HG03103 (cell line): Measurements from ENCODE around the gene MTHFD2L.
A peak's percentile ranks its signal among the peaks of the same experiment; 100 is the strongest.

Experiments used
- ATAC-seq: cut with Tn5 transposase; IDR thresholded peaks from one replicate; pipeline ENCODE4 v1.9.1; 2021; ENCODE audit warnings: low read depth; ENCODE audit not compliant: unreplicated experiment

MTHFD2L gene

DNA sequence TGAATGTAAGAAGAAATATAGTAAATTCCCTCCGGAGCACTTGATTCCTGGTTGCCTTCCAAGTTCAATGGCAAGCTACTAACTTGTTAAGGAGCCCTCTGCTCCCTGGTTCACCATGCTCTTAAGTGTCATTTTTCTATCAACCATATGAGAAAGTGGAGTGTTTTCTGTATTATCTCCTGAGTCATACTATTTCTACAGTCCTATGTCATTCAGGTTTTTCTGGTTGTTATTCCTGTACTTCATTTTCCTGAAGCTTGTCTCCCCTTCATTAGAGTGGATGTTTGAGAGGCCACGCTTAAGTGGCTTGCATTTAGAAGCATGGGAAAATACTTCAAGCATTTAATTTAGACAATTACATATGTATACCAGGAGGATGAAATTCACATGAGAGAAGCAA, 135.6 kb downstream of the MTHFD2L start:
- no peak for ATAC-seq

DNA sequence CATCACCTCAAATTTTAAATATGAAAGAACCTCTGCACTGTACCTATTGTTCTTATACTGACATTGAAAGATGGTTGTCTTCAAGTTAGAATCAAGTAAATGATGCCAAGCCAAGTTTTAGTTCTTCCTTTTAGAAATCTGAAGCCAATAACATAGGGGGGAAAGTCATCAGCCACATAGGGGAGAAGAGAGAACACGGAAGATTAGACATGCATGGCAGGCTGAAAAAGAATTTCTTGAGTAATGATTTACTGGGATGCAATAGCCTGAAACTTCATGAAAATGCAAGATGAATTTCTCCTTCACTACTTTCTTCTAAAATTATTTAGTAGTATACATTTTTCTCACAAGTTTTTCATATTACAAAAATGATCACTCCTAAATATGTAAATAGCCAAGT, 136.8 kb downstream of the MTHFD2L start:
- ATAC-seq, result no peak

DNA sequence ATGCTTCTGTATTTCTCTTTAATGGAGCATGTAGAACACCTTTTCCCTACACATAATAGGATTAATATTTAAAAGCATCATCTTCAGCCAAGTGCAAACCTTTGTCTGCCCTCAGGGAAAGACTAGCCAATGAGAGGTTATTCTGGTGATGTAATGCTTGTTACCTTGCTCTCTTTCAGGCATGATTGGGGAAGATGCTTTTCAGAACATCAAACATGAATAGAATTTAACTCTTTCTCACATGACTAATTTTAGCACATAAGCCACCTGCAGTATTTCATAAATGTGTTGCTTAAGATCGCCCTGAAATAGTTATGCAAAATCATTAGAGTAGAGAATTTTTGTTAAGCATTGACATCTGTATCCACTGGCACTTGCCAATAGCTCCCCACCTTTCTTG, 139.6 kb downstream of the MTHFD2L start:
- no peak for ATAC-seq

DNA sequence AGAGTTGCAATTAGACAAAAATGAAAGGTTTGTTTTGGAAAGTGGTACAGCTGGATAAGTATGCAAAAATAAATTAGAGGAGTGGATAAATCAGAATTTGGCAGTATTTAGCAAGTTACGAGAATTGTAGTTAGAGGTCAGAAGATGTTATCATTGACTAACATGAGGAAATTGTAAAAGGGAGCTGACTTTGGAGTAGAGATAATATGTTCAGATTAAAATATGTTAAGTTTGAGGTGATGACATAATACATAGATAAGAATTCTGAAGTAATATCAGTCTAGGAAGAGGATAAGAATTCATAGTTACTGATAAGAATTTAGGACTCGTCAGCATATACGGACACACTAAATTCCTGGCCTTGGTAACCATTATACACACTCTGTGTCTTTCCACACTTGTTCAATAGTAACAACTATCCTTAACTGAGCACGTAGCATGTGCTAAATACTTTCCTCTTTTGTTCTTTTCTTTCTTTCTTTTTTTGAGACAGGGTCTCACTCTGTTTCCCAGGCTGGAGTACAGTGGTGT, 146.2 kb downstream of the MTHFD2L start:
- no peak for ATAC-seq

DNA sequence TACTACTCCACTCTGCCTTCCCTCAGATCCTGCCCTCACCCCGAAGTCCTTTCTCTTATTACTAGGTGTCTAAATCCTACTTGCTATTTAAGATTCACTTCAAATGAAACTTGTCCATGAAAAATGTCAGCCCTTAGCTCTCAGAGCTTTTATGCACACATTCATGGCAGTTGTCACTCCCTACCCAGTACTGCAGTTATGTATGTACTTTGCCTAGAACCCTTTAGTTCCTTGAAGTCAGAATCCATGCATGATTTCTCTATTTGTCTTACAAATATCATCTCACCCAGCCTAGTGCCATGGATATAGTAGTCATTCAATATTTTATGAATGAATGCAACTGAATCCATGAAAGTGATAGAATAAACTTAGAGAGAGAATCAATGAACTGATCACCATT, 147.1 kb downstream of the MTHFD2L start:
- no peak for ATAC-seq

DNA sequence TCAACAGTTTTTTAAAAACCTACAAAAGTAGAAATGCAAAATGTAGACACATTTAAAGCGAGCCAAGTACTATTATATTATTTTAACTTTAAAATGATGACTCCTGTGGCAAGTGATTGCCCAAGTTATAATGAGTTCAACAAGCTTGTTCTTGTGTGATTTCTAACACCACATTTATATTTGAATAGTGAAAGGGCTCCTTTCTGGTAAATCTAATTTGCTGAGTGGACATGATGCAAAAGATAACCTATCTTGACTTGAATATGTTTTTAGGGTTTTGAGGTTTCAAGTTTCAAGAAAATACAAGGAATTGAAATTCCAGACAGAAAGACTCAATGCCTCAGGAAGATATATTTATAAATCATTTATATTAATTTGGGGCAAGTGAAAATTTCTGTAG, 149.3 kb downstream of the MTHFD2L start:
- no peak for ATAC-seq

DNA sequence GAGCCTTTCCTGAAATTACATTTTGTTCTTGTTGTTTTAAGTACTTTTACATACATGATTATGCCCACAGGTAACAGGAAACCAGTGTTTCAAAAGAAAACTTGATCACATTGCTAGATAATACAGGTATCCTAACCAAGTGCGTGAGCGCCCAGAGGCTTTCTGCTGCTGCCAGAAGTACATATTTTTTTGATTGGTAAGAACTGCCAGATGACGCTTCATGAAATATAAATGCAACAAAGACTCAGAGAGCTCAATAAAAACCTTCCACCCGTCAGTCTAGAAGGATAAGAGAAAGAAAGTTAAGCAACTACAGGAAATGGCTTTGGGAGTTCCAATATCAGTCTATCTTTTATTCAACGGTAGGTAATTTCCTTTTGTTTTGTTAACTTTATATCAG, 150.3 kb downstream of the MTHFD2L start, which contains the start of gene EPGN:
Gene EPGN (plus strand): TSS at position 256 of the 400 bp plus-strand sequence. CDS start 64 bp downstream, at position 320.
- ATAC-seq, result no peak

DNA sequence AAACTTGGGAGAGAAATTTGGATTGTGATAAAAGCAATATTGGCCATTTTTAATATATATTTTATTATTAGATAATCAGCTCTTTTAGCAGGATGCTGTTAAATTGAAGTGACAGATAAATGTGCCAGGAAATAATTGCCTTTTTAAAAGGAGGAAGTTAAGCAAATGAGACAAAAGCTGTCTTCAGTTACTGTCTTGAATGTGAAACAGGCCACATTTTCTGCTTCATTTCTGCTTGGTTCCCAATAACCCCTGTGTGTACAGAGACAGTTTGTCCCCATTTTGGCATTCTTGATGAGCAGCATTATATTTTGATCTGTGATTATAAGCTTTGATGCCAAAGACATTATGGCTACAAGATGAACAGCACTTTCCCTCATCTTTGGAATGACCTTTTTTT, 151.3 kb downstream of the MTHFD2L start:
- ATAC-seq, result no peak

DNA sequence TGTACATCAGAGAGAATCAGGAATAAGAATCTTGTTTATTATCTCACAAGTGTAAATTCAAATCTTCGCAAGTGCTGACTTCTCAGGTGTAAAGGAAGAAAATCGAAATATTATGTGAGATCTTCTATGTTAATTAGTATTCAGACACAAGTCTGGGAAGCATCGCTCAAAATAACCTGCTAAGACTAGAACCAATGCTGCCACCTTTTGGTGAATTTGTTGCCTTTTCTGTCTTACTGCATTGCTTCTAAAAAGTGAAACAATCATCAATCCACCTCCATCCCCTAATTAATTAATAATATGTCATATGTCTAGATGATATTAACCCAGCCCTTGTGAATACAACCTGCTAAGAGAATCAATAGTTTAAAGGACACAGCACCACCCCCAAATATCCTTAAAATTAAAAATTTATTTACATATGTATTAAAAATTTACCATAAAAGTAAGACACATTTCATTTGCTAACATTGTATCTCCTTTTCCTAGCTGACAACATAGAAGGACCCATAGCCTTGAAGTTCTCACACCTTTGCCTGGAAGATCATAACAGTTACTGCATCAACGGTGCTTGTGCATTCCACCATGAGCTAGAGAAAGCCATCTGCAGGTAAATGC, 153.9 kb downstream of the MTHFD2L start:
- peak; percentile 53 for ATAC-seq

DNA sequence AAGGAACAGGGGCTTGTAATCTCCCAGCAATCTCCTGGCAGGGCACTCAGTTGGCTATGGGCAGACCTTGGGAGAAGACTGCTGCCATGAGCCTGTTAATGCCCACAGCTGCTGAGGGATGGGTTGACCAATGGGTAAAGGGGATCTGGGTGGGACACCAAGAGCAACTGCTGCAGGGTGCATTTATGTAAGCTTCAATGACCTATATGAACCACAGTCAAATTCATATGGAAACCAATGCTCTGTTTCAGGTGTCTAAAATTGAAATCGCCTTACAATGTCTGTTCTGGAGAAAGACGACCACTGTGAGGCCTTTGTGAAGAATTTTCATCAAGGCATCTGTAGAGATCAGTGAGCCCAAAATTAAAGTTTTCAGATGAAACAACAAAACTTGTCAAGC, 156.4 kb downstream of the MTHFD2L start:
- no peak for ATAC-seq

DNA sequence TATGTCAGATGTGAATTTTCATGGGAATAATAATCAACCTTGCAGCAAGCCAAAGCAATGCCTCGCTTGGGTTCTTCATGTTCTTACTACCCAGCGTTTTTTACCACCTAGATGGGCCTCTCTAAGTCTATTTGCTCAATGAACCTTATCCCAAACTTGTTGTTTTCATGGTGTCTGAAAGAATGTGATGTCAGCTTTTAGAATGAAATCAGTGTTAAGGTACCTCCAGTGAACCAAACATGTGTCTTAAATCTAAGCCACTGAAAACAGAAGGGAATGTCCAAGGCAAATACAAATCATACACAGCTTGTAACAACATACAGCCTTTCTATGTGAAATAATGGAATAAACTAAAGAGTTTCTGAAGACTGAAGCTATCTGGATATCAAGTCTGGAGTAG, 157.0 kb downstream of the MTHFD2L start:
- ATAC-seq, result no peak

DNA sequence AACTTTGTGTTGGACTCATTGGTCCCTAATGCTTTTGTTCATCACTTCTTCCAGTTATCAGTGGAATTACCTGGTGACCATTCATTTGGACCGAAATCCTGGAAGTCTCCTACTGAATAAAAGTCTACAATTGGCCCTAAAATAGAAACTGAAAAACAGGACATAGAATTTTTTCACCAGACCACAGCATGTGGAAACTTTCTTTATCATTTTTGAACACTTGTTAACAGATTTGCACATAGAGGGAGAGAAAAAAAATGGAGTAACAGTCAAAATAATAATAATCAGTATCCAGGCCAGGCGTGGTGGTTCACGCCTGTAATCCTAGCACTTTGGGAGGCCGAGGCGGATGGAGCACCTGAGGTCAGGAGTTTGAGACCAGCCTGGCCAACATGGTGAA, 157.5 kb downstream of the MTHFD2L start:
- no peak for ATAC-seq

DNA sequence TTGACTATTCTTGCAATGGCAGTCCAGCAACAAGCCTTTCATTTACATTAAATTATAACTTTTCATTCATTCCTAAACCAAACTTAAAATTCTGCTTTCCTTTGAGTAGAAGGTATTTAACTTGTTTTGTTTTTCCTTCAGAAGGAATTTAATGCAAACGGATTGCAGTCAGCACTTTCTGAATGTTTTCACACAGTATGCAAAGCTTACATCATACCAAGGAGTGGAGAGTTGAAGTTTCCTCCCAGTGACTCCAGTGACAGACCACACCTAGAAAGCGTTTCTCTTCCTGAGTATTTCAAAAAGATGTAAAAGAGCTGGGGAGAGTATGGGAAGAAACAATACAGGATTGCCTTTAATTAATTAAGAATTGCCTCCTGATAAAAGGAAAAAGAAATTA, 158.5 kb downstream of the MTHFD2L start:
- ATAC-seq, result no peak

DNA sequence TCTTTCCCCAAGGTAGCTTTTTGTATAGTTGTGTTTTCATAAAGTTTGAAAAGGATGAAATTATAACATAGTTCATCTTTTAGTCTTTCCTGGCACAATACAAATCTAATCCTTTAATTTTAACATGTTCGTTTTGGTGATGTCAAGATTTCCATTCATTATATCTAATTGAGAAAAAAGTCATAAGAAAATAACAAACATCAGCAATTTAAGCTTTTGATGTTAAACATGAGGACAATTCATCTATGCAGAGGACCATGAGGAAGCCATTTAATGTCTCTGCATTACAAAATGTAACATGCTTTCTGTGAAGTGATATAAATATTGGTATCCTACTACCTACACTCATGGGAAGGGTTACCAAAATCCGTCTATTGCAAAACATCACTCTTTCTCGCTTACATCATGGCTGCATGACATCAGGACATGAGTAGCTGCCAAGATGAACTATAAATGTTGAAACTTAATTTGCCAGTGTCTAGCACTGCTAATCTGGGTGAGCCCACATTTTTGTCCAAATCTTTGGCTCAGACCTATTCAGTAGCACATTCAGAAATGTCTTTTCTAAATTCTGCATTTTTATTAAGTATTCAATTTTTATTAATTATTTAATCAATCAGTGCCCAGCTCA, 159.8 kb downstream of the MTHFD2L start:
- no peak for ATAC-seq

DNA sequence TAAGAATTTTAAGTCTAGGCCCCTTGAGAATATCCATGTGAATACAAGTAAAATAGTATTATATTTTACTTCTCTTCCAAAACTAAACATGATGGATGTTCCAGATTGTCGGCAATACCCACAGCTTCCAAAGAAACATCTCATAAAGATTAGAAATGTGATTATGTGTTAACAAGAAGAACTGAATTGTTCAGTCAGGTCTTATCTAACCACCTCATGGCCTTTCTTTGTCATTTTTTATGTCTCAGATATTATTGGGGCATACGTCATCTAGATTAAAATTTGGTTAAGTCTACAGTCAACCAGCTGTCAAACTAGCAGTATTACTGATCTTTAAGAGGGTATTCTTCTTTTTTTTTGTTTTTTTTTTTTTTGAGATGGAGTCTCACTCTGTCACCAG, 160.4 kb downstream of the MTHFD2L start:
- ATAC-seq, result no peak

DNA sequence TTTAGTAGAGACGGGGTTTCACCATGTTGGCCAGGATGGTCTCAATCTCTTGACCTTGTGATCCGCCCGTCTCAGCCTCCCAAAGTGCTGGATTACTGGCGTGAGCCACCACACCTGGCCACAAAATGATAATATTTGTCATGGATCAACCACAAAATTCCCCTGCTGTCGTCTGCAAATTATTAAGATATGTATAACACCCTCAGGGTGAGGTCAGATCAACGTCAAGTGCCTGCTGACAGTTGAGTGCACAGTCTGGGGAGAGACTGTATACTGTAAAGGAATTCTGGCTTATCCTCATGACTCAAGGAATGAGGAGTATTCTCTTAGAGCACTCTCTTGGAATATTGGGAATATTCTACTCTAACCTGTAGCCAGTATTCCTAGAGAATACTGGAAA, 161.6 kb downstream of the MTHFD2L start:
- ATAC-seq, result no peak

DNA sequence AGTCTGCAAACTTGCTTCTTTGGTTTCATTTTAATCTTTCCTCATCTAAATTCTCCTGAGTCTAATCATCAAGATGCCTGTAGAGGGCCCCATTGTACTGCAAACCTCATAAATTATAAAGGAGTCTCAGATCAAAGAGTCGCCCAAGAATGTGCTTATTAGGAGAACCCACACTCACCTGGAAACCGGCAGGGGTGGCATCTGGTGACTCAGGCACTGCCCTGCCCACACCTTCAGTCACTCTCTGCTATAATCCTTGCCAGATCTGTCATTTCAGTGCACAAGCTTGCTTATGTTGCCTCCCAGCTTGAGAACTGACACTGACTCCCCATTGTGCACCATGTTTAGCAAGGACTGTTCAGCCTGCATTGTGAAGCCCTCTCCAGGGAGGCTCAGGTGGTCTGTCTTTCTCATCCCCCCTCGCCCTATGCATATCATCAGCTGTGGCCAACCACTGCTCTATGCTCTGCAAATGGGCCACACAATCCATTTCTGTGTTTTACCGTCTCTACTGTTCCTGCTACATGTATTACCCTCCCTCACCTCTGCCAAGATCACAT, 162.7 kb downstream of the MTHFD2L start:
- ATAC-seq, result peak; percentile 75

DNA sequence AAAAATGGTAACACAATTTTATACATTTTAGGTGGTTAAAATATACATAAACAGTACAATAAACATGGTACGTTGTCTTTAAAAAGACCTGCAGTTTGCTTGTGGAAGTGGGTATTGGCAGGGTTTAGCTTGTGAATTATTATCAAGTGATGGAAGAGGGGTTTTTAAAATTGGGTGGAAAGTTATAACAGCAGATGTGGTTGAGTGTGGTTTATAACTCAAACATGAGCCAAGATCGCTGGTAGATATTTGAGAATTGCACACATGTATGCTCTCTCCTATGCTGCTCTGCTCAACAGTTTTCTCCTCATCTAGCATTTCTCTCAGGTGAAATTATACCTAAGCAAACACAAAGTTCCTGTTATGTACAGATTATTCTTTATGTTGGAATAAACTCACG, 164.4 kb downstream of the MTHFD2L start:
- ATAC-seq, result no peak

DNA sequence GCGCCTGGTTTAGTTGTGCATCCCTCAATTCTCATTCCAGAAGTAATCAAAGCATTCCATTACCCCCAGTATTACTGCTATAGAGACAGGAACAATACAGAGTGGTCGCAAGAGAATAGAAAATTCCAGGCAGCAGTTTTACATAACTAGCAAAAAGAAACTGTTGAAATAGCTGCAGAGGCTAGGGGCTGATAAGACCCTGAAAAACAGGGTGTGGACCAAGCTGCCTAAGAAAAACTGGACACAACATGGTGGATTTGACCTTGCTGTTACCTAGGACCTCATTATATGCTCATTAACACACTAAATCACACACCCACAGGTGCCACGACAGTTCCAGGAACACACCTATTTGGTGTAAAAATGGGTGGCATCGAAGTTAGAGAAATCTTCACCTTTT, 165.7 kb downstream of the MTHFD2L start:
- no peak for ATAC-seq

DNA sequence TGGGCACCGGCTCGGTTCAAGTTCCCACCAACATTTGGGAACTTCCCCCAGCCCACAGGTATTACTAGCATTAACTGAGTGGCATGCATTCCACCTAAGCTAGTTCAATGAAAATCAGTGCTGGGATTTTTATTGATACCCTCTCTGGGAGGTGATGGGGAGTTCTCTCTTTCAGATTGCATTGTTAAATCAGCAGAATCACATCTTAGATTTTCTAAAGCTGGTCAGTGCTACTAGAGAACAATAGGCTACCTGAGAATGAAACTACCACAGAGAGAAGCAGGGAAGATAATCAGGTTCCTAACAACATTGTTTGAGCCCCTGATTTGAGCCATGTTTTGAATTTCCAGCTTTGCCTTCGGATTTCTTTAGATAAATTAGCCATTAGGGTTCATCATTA, 166.3 kb downstream of the MTHFD2L start:
- ATAC-seq, result no peak

DNA sequence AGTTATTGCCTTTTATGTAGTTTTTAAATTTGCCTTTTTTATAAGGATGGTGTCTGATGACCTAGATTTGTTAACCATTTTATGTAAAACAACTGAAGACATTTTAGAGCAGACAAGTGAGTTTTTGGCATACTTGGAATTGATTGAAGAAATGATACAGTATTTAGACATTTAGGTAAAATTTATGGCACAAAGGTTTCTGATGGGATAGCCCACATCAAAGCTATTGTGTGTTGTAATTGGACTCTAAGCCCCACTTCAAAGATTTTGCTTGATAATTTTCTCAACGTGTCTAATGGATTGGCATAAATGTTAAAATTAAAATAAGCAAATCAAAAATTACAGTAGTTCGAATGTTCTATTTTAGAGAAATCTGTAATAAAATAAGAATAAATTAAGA, 168.0 kb downstream of the MTHFD2L start:
- no peak for ATAC-seq

DNA sequence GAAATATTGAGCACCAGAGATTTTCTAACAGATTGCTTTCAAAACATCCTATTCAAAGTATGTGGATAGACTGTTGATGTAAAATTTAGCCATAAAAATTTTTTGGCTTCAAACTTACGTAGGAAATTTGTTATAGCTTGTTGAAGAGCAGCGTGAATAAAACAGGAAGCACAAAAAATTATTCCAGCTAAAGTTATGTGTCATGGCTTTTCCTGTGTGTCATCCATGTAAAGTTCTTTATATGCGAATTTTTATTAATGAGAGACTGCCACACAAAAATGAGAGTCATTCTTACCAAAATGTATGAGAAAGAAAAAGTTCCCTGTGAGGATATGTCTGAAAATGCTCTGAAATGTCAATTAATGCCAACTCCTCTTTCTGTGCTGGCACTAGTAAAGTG, 169.8 kb downstream of the MTHFD2L start:
- ATAC-seq, result no peak
